ENCODE measurements around the gene TNFRSF18. TPM values are rescaled to one million over a fixed set of nuclear protein-coding genes. Genes with fewer than 3 reads are reported as not detected.
A peak's percentile ranks its signal among the peaks of the same experiment; 100 is the strongest.

TNFRSF18 gene
- total RNA-seq, 2 experiments from 2014 or later: 11.4 to 15.0 TPM

- Mint-ChIP-seq H3K36me3 (peaks cover 8% of the 10 kb centered on the region), H3K27ac (peak overlapping the region; percentile 48), H3K4me3 (peak overlapping the region; percentile 70), H3K9me3 (peaks cover 14% of the 10 kb centered on the region), H3K27me3 (no peaks in the 10 kb centered on the region), H3K4me1 (peaks cover 1% of the 10 kb centered on the region)
- ATAC-seq (ENCODE audit: low read depth) (peak; percentile 80), DNase-seq (peak; percentile 71)
- POLR2A ChIA-PET: interaction anchor here (1.2 to 2.9 kb wide), 6 partner anchors 13 to 116 kb away, joined by 3 to 12 read pairs (median 6); partner anchors contain the start of genes B3GALT6, SDF4, TTLL10 and UBE2J2
Observed at GRCh38 chr1:1157426-1157913, 48.9 kb downstream of the TNFRSF18 start.

- POLR2A ChIA-PET: interaction anchor here (2.8 to 2.9 kb wide), 2 partner anchors 17 to 20 kb away, joined by 11 to 12 read pairs; partner anchors contain the start of gene TTLL10
- no peak for ATAC-seq (ENCODE audit: low read depth)
- Mint-ChIP-seq H3K27me3 (no peaks in the 10 kb centered on the region), H3K4me1 (peaks cover 1% of the 10 kb centered on the region), H3K9me3 (peaks cover 18% of the 10 kb centered on the region), H3K27ac (peak overlapping the region; percentile 54), H3K36me3 (peaks cover 12% of the 10 kb centered on the region), H3K4me3 (no peak overlapping the region)
- DNase-seq: no peak
Observed at GRCh38 chr1:1157033-1157365, 49.4 kb downstream of the TNFRSF18 start.

GRCh38 chr1:1156140-1157032 is 50.0 kb downstream of the TNFRSF18 start:
- no peak for DNase-seq
- H3K4me3 Mint-ChIP-seq: no peak overlapping the region

GRCh38 chr1:1155258-1155657 is 51.1 kb downstream of the TNFRSF18 start:
- no peak for ATAC-seq (ENCODE audit: low read depth)
- POLR2A ChIA-PET: interaction anchor here (1.0 kb wide), 1 partner anchor 11 kb away, joined by 4 read pairs; no protein-coding TSS in a partner anchor
- no peak overlapping the region for H3K4me3 Mint-ChIP-seq

More at GRCh38 chr1:1156140-1157032, 50.0 kb downstream of the TNFRSF18 start:
- H3K36me3 Mint-ChIP-seq: peaks cover 12% of the 10 kb centered on the region
- H3K9me3 Mint-ChIP-seq: peaks cover 20% of the 10 kb centered on the region
- no peaks in the 10 kb centered on the region for H3K27me3 Mint-ChIP-seq
- H3K27ac Mint-ChIP-seq: peak overlapping the region; percentile 54
- POLR2A ChIA-PET: interaction anchor here (2.9 kb wide), 1 partner anchor 19 kb away, joined by 11 read pairs; no protein-coding TSS in a partner anchor
- H3K4me1 Mint-ChIP-seq: peaks cover 1% of the 10 kb centered on the region
- no peak for ATAC-seq (ENCODE audit: low read depth)

GRCh38 chr1:1153874-1154273 is 52.5 kb downstream of the TNFRSF18 start:
- Mint-ChIP-seq H3K27me3 (no peaks in the 10 kb centered on the region), H3K36me3 (peaks cover 12% of the 10 kb centered on the region), H3K27ac (no peak overlapping the region), H3K9me3 (peaks cover 20% of the 10 kb centered on the region), H3K4me1 (peaks cover 1% of the 10 kb centered on the region), H3K4me3 (no peak overlapping the region)
- DNase-seq (no peak), ATAC-seq (ENCODE audit: low read depth) (no peak)
- POLR2A ChIA-PET: no interaction called here

More at GRCh38 chr1:1155258-1155657, 51.1 kb downstream of the TNFRSF18 start:
- Mint-ChIP-seq H3K27me3 (no peaks in the 10 kb centered on the region), H3K9me3 (peaks cover 20% of the 10 kb centered on the region), H3K36me3 (peaks cover 12% of the 10 kb centered on the region), H3K4me1 (peaks cover 1% of the 10 kb centered on the region), H3K27ac (no peak overlapping the region)
- no peak for DNase-seq

Small RNAs within 50 kb of the gene (microRNA-seq; reads per million reads assigned to microRNA genes)
- gene MIR200A: 7.0 reads per million, percentile 3 among the genes with 10 or more reads in this experiment
- gene MIR200B: 14.7 reads per million, percentile 23 among the genes with 10 or more reads in this experiment
- gene MIR429: 2.8 reads per million

Other genes starting within 250 kb of the TNFRSF18 start
- gene NOC2L, start 247.3 kb downstream of the TNFRSF18 start, total RNA-seq: 10 to 100 TPM; 63.0 to 63.4 TPM
- 10 to 100 TPM; 35.3 to 35.4 TPM for gene KLHL17, start 246.0 kb downstream of the TNFRSF18 start, total RNA-seq
- gene PLEKHN1, start 240.1 kb downstream of the TNFRSF18 start, total RNA-seq: 1 to 10 TPM; 3.0 to 4.8 TPM
- gene PERM1, start 224.5 kb downstream of the TNFRSF18 start, total RNA-seq: not detected
- gene HES4, start 206.5 kb downstream of the TNFRSF18 start, total RNA-seq: 1 to 10 TPM in 1 of 2 experiments, under 1 TPM in 1; 0.60 to 1.1 TPM
- gene ISG15, start 193.1 kb downstream of the TNFRSF18 start, total RNA-seq: 100 to 1,000 TPM; 425 to 457 TPM
- 10 to 100 TPM; 18.8 to 19.3 TPM for gene AGRN, start 186.5 kb downstream of the TNFRSF18 start, total RNA-seq
- not detected for gene RNF223, start 132.3 kb downstream of the TNFRSF18 start, total RNA-seq
- gene C1orf159, start 90.5 kb downstream of the TNFRSF18 start, total RNA-seq: 10 to 100 TPM; 22.7 to 23.0 TPM
- not detected for gene TTLL10, start 32.7 kb downstream of the TNFRSF18 start, total RNA-seq
- 1 to 10 TPM; 2.4 to 3.1 TPM for gene TNFRSF4, start 7.6 kb upstream of the TNFRSF18 start, total RNA-seq
- 100 to 1,000 TPM in 1 of 2 experiments, 10 to 100 TPM in 1; 99.1 to 103 TPM for gene SDF4, start 25.4 kb upstream of the TNFRSF18 start, total RNA-seq
- gene B3GALT6, start 25.6 kb upstream of the TNFRSF18 start, total RNA-seq: 10 to 100 TPM; 19.1 to 19.6 TPM
- 1 to 10 TPM; 2.2 to 4.4 TPM for gene C1QTNF12, start 40.1 kb upstream of the TNFRSF18 start, total RNA-seq
- 10 to 100 TPM; 75.7 to 78.1 TPM for gene UBE2J2, start 67.3 kb upstream of the TNFRSF18 start, total RNA-seq
- 1 to 10 TPM; 8.0 to 8.4 TPM for gene SCNN1D, start 73.8 kb upstream of the TNFRSF18 start, total RNA-seq
- 10 to 100 TPM; 80.2 to 86.3 TPM for gene ACAP3, start 101.3 kb upstream of the TNFRSF18 start, total RNA-seq
- 10 to 100 TPM; 22.3 to 22.4 TPM for gene PUSL1, start 102.0 kb upstream of the TNFRSF18 start, total RNA-seq
- gene INTS11, start 118.1 kb upstream of the TNFRSF18 start, total RNA-seq: 100 to 1,000 TPM; 143 to 158 TPM
- gene CPTP, start 118.2 kb upstream of the TNFRSF18 start, total RNA-seq: 10 to 100 TPM; 19.3 TPM
- gene TAS1R3, start 124.7 kb upstream of the TNFRSF18 start, total RNA-seq: 1 to 10 TPM; 1.2 to 1.3 TPM
- gene DVL1, start 142.8 kb upstream of the TNFRSF18 start, total RNA-seq: 10 to 100 TPM; 35.5 to 37.4 TPM
- gene MXRA8, start 152.0 kb upstream of the TNFRSF18 start, total RNA-seq: 1 to 10 TPM in 1 of 2 experiments, under 1 TPM in 1; 0.51 to 1.2 TPM
- 10 to 100 TPM; 87.3 to 97.1 TPM for gene AURKAIP1, start 168.6 kb upstream of the TNFRSF18 start, total RNA-seq
- gene CCNL2, start 192.7 kb upstream of the TNFRSF18 start, total RNA-seq: 100 to 1,000 TPM; 201 to 211 TPM
- gene MRPL20, start 200.7 kb upstream of the TNFRSF18 start, total RNA-seq: 100 to 1,000 TPM in 1 of 2 experiments, 10 to 100 TPM in 1; 98.6 to 101 TPM
- not detected for gene ANKRD65, start 214.7 kb upstream of the TNFRSF18 start, total RNA-seq
- gene VWA1, start 229.1 kb upstream of the TNFRSF18 start, total RNA-seq: under 1 TPM; 0.36 to 0.85 TPM
- 1 to 10 TPM; 1.0 to 1.7 TPM for gene ATAD3C, start 243.1 kb upstream of the TNFRSF18 start, total RNA-seq

Data from activated naive CD8-positive, alpha-beta T cell treated with anti-CD3 and anti-CD28 coated beads, Interleukin-2, amount 10 ng/mL, durations not matched to agents 7 days and 5 days (primary cell).